GM18868 (cell line): ENCODE results near the gene GRIK2.
A peak's percentile ranks its signal among the peaks of the same experiment; 100 is the strongest.
"Not testable (repeated sequence)": the region's sequence is repeated elsewhere in the genome, so short reads cannot be mapped to it uniquely, and the experiment has no call there.

ENCODE experiments used
- ATAC-seq: cut with Tn5 transposase; IDR thresholded peaks from one replicate; pipeline ENCODE4 v1.9.1; 2021; ENCODE audit warnings: mild to moderate bottlenecking, moderate library complexity; ENCODE audit not compliant: unreplicated experiment

GRIK2 gene

DNA sequence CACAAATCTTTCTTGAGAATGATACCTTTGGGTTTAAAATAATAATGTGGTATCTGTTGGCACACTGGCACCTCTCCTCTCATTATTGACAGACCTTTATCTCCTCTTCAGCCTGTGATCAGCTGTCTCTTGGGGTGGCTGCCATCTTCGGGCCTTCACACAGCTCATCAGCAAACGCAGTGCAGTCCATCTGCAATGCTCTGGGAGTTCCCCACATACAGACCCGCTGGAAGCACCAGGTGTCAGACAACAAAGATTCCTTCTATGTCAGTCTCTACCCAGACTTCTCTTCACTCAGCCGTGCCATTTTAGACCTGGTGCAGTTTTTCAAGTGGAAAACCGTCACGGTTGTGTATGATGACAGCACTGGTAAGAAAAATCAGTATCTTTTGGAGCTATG lies 232.8 kb downstream of the GRIK2 start:
- ATAC-seq = no peak

DNA sequence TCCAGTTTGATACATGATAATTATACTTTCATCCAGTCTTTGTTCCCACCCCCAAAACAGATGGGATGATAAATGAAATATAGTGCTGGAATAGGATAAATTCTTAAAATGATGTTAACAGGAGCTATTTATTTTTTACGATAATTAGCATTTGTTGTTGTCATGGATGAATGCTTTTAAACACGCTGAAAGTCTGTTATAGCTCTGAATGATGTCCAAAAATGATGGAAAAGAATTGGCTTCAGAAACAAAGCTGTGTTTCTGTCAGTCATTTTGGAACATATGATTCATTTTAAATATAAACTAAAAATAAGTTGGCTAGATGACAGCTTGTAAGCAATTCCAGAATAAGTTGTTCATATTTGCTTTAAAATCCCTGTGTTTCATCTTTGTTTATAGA lies 237.4 kb downstream of the GRIK2 start:
- no peak for ATAC-seq

DNA sequence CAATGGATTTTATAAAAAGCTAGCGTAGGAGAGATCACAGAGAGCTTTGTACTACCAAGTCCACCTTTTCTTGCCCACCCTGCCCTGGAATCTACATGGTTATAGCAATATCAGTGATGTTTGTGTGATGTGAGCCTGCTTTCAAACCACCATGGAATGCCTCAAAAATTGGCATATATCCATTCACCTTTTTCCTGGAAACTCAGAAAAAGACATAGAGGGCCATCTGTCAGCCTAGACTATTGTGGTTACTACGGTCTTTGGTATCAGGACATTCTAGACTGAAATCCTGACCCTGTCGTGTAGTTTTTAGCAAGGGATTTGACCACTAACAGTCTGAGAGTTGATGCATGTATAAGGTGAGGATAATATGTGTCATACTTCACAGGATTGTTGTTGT lies 239.6 kb downstream of the GRIK2 start:
- no peak for ATAC-seq

DNA sequence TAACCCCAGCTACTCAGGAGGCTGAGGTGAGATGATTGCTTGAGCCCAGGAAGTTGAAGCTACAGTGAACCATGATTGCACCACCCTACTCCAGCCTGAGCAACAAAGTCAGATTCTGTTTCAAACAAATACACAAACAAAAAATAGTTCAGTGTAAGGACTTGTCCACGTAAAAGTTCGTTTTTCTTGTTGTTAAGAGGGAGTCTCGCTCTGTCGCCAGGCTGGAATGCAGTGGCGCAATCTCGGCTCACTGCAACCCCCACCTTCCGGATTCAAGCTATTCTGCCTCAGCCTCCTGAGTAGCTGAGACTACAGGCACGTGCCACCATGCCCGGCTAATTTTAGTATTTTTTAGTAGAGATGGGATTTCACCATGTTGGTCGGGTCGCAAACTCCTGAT lies 245.4 kb downstream of the GRIK2 start:
- not testable (repeated sequence) for ATAC-seq

DNA sequence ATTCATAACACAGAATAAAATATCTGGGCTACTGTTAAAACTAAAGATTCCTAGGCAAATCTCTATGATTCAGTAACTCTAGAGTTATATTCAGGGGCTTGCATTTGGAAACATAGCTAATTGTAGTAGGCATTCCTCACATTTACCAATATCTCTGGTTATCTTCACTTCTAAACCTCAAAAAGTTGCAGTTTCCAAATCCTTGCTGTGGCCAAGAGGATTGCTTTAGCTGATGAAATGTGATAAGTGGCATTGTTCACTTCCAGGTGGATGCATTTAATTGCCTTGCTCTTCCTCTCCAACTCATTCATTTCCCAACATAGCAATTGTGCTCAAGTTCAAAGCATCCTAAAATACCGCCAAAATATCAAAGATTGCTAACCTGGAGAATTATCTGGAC lies 246.6 kb downstream of the GRIK2 start:
- ATAC-seq = no peak

DNA sequence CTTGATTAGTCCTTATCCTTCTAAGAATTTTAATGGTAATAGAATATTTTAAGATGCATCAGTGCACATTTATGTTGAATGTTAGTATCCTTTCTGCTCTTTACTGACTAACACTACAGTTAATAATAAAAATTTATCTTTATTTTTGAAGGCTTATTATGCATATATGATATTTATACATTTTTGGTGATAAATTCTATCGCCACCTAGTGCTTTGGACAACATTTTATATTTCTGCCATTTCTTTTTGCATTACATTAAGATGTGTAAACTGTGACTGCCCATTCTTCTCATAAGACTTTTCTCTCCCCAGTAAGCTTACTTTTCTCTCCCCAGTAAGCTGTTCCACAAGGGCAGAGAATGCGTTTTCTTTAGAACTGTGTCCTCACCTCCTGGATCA lies 252.3 kb downstream of the GRIK2 start:
- no peak for ATAC-seq

DNA sequence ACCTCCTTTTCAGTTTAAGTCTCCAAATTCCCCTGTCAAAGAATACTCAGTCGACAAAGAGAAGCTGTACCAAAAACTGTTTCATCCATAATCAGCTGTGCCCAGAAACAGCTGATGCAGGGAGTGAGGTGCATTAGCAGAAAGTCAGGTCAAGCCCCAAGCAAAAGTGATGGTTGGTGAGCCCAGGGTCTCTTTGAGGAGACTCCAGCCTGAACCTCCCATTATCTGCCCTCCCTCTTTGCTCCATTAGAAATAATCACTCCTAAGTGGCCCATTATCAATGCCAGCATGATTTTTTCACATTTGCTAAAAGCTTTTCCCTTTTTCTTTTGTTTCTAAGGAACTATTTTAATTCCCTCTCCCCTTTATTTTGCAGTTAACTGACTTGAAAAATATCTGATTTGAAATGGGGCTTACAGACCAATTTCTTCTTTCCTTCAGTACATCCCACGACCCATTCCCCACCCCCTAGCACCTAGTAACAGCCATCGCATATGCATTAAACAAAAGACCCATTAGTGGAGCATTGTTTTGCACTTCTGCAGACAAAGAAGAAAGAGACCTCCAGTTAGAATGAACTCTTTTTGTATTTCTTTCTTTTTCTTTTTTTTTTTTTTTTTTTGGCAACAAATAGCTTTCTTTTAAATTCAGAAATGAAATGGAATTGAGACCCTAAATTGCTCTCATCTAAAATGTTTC lies 257.0 kb downstream of the GRIK2 start:
- ATAC-seq = no peak

DNA sequence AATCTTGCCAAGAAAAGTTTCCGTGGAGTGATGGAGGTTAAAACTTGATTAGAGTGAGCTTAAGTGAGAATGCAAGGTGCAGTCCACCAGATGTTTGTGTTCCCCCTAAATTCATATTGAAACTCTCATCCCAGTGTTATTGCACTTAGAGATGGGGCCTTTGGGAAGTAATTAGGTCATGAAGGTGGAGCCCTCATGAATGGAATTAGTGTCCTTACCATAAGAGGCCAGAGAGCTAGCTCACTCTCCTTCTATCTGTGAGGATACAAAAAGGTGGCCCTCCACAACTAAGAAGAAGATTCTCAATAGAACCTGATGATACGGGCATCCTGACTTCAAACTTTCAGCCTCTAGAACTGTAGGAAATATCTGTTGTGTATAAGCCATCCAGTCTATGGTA lies 258.6 kb downstream of the GRIK2 start:
- no peak for ATAC-seq

DNA sequence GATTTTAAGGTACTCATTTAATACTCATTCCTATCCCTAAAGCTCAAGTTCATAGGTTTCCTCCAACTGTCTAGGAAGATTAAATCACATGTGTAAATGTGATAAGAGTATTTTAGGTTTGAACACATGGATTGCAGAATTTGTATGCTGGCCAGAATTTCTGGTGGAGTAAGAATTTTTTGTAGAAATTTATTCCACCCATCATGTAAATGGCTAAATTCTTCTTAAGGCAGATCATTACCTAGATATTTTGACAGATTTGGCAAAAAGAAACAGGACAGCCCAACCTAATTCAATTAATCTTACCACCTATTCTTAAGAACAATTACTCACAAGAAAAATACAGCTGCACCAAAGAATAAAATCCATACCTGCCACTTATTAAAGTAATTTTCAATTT lies 261.6 kb downstream of the GRIK2 start:
- no peak for ATAC-seq

DNA sequence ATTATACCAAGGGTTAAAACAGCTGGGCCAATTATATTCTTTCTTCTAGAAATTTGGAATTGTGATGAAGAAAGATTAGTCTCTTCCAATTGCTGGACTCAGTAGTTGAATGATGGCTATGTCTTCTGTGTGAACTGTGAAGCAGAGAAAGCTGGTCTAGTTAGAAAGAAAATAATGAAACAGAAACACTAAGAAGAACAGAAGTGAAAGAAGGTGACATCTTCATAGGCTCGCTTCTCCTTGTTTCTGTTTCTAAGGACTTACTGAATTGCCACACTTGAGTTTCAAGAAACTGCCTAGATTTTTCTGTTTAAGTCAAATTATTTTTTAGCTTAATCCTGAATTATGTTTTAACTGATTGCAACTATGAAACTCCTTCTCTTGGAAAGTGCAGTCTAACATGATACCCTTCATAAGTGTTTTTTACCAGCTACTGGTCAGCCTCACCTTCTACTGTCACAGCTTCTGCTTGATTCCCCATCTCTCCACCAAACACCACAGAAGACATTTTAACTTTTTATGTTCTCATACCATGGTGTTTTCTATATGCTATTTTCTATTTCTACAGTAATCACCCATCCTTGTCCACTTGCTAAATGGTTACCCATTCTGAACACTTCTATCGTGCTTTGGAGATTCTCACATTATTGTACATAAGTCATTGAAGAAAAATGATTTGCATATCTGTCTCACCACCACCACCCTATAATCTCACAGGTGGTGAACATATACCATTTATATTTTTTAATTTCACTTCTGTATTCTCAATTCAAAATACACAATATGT lies 268.8 kb downstream of the GRIK2 start:
- ATAC-seq = peak; percentile 94

DNA sequence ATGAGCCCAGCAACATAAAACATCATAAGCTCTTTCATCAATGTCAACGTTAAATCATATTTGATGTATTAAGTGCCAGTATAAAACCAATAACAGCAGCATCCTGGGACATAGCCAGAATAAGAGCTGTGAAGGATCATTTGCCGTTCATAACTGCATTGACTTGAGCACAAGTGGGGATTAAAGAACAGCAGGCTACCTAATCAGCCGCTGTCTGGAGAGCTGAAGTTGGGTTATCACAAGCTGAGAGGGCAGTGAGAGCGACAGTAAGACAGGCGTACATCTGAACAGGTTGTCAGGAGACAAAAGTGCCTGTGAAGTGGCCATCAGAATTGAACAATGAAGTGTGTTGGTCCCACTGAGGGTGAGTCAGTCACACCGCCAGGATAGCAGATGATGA lies 269.6 kb downstream of the GRIK2 start:
- no peak for ATAC-seq

DNA sequence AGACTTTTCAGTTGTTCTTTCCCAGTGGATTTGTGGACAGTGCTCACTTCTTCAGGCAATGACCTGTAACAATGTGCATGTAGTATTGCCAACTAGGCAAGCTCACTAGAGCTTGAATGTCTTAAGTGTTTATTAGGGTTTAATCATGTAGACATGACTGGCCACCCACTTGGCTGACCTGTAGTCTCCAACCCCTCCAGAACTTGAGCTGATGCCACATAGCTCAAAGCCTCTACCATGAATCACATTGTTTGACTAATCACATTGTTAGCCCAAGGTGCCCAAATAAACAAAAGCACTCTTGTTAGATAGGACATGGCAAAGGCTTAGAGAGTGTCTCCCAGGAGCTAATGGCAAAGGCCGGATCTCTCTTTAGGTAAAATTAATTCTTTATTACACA lies 272.7 kb downstream of the GRIK2 start:
- ATAC-seq = no peak

DNA sequence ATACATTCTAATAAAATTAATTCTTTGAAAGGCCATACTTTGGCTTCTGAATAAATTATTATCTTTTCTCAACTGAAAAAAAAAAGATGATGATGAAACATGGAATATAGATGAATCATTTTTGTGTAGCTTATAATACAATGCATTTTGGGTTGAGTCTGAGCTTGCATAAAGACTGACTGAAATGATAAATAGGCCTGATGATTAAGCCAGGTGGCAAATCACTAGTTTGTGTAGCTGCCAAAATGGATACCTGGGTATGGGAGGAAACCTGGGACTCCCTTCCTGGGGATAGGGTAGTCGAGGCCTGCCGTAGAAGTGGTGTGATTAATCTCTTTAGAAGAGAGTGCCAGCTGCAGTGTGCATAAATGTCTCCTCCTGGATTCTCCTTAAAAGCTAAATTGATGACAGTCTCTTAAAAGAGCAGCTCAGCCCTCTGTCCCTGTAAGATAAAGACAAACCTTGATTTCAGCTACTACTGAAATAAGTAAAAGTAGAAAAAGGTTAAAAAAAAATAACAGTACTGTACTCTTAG lies 275.1 kb downstream of the GRIK2 start:
- no peak for ATAC-seq

DNA sequence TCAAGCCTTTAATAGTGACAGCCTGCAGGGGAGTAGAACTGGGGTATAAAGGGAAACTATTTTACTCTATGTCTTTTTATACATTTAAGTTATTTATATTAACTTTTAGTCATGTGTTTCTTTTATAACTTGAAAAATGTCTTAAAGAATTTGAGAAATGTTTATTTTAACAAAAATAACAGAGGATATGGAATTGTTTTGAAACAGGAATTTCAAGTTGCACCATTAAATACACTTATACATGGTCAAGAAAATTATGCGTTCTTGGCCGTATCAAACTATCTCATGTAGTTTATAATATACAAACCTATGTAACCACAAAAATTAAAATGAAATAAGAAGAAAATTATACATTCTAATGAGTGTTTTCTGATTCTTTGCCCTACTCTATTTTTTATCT lies 282.7 kb downstream of the GRIK2 start:
- ATAC-seq = no peak

DNA sequence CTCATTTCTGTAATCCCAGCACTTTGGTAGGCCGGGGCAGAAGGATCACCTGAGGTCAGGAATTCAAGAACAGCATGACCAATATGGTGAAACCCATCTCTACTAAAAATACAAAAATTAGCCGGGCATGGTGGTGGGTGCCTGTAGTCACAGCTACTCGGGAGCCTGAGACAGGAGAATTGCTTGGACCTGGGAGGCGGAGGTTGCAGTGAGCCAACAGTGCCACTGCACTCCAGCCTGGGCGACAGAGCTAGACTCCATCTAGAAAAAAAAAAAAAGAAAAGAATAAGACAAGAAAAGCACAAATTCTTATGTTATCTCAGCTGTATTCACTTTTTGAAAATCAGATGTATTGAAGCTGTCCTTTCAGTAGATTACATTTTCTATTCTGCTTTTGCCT lies 289.4 kb downstream of the GRIK2 start:
- no peak for ATAC-seq

DNA sequence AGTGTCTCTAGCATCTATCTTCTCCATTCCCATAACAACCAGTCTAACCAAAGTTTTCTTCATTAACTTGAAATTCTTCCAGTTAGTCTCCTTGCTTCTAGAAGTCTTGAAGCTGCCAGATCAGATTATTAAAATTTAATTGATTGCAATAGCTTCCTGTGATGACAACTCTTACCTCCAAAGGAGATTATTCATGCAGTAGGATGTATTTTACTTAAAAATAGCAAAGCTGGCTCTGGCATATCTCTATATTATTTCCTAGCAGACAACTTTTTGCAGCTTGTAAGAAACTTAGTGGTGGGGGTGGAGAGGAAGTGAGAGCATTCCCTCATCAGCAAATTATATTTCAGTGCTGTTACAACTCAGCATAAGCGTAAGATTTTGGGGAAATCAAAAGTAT lies 290.4 kb downstream of the GRIK2 start:
- no peak for ATAC-seq

DNA sequence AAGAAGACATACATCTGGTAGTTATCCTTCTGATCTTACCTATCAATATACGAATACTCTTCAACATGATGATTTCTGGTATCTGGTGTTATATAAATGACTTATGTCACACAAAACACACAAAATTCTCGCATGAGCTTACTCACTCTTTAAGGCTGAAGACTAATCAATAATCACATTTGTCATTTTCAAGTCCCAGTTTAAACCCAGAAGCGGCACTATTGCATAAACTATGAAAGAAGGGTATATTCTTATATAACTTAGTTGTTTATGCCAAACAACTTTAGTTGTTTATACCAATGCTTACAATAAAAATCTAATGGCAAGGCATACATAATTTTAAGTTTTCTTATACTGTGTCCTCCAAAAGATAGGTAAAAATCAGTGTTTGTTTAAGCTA lies 293.1 kb downstream of the GRIK2 start:
- no peak for ATAC-seq

DNA sequence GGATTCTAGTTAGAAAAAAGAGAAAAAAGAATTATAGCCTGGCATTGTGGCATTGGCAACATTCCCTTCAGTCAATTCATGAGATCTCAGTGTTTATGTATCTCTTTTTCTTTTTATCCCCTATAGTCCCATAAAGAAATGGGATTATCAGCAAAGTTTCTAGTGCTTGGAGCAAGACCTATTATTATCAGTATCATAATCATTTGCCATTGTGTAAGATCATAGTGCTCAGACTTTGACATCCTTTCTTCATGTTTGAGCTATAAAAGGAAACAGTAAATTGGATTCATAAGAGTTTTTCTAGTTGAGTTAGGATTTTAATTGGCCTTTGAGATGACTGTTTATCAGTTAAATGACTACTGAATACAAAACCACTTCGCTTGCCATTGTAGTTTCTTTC lies 295.6 kb downstream of the GRIK2 start:
- ATAC-seq = no peak

DNA sequence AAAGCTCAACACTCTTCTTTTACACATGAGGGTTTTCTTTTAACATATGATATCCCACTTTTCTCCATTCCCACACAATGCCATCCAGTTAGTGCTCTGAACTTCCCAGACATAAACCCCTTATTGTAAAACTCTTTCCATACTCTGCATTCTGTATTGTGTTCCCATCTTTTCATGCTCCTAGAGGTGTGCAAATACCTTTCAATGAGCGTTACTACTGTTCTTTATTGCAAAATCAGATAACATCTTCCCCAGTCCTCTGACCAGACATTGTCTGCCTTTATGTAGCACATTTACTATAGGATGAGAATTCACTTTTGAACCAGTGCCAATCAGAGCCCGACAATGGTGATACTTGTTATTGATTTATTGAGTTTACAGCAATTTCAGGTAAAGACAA lies 296.2 kb downstream of the GRIK2 start:
- ATAC-seq = no peak

DNA sequence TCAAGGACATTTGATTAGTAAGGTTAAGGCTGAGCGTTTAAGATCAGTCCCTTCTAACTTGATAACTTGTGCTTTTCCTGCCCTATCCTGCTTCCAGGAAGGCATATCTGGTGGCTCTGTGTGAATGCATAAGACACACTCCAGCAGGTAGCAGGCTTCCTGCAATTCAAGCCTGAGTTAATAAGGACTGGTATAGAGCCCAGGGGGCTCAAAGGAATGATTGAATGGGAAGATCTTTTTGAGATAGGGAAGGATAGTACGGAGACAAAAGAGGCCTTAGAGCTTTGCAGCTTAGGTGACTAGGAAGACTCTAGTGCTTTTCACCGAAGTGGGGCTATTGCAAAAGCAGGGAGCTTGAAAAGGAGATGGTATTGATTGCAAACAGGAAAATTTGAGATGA lies 307.1 kb downstream of the GRIK2 start:
- ATAC-seq = no peak

DNA sequence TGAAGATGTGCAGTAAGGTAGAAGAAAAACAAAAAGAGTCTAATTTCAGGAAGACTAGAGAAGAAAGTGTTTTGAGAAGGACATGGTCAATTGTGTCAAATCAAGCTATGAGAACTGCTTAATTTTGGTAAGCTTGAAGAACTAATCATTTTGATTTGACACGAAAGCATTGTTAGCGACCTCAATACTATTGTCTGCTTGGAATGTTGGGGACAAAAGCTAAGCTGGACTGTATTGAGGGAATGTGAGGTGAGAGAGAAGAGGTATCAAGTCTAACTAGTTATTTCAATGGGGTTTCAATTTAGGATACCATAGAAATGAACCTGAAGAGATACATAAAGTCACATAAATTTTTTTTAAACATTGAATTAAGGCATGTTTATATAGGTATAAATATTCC lies 309.8 kb downstream of the GRIK2 start:
- ATAC-seq = no peak

DNA sequence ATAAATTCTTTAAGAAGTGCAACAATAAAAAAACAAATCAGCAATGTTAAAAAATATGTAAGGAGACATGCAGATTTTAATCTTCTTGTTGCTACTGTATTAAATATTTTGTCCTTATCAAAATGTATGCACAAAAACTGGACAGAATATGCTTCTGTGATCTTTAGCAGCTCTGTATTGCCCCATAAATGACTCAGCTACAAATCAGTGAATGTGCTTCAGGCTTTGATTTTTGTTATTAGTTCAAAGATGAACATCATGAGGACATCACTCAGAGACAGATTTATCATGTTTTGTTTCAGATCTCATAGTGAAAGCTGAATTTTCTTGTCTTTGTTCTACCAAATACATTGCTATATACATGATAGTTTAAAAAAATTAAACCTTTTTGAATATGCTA lies 312.4 kb downstream of the GRIK2 start:
- no peak for ATAC-seq
